NCI-H1417 treated with DMSO at 0.1 percent for 48 hours (cell line): ENCODE measurements around the gene STX3.
"Not testable (repeated sequence)": the region's sequence is repeated elsewhere in the genome, so short reads cannot be mapped to it uniquely, and the experiment has no call there.

Source experiments
- DNase-seq: peaks from one replicate; lab custom pipeline; 2025; lab: John Stamatoyannopoulos, UW

STX3 gene

DNA sequence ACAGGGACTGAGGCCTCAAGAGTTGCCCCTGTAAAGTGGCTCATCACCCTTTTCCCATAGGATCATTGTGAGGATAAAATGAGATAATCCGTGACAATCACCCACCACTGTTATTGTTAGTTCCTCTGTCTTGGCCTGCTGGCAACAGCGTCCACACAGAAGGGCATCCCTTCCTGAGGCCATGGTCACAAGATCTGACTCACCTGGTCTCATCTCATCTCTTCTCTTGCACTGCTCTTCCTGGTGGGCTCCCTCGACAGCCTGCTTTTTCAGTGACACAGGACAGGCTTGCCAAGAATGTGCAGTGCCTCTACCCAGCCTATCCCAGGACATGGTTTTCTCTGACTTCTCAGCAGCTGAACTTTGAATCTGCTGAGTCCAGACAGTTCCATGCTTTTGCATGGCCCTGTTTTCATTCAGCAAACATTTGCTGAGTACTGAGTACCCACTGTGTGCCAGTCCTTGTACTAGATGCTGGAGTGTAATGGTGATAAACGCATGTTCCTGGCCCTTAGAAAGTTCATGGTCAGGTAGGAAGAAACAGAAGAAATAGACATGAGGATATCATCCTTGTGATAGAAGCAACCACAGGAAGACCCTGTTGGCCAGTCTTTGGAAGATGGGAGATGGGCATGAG is 3.3 kb downstream of the STX3 start:
- no peak for DNase-seq

DNA sequence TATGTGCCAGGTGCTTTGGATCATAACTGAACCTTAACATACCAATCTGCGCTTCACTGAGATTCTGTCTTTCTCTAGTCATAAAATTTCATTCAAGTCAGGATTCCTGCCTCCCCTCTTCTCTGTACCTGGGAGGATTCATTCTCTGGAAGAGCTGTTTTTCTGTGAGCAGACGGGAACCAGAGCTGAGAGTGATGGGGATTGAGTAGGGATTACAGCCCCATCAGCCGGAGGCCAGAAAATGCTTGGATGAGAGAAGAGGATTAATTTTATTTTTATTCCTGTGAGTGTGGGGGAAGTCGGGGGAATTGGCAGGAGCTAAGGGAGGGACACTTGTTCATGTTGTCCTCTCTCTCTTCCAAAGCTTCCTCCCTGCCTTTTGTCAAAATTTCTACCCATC is 4.7 kb downstream of the STX3 start:
- DNase-seq, result no peak

DNA sequence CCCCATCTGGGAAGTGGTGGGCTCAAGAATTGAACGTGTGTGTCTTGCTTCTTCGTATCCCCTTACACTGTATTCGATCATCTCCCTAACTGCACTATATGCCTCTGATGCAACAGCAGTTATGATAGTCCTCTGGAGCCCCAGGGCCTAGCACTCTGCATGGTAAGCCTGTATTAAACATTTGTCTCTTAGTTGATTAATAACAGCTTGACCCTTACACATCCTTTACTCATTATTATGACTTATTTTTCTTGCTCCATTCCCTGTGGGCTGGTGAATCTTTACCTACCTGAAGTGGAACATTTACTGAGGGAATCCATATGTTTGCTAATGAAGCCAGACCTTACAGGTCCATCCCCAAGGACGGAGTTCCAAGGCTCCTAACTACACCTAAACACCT is 5.6 kb downstream of the STX3 start:
- DNase-seq, result no peak

DNA sequence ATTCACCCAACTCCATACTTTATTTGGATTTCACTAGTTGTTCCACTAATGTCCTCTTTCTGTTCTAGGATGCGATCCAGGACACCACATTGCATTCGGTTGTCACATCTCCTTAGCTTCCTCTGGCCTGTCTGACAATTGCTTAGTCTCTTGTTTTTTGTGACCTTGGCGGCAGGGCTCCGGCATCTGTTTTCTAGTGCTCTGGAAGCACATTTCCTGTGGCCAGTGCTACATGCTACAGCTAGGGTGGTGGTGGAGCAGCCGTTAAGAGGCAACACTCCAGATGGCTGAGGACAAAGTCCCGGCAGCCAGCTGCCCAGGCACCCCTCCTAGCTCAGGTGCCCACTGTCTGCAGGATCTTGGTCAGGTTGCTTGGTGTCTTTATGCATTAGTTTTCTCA is 6.8 kb downstream of the STX3 start:
- DNase-seq, result no peak

- no peak for DNase-seq
Observed at GRCh38 chr11:59765068-59765735, 10.0 kb downstream of the STX3 start.

- no peak for DNase-seq
Observed at GRCh38 chr11:59766542-59767224, 11.5 kb downstream of the STX3 start.

GRCh38 chr11:59767225-59767611 is 12.0 kb downstream of the STX3 start:
- DNase-seq, result no peak

GRCh38 chr11:59769111-59769510 is 13.9 kb downstream of the STX3 start:
- no peak for DNase-seq

- no peak for DNase-seq
Observed at GRCh38 chr11:59769828-59770227, 14.7 kb downstream of the STX3 start.

GRCh38 chr11:59770319-59770718 is 15.1 kb downstream of the STX3 start:
- DNase-seq, result no peak

- no peak for DNase-seq
Observed at GRCh38 chr11:59770869-59771268, 15.7 kb downstream of the STX3 start.

DNA sequence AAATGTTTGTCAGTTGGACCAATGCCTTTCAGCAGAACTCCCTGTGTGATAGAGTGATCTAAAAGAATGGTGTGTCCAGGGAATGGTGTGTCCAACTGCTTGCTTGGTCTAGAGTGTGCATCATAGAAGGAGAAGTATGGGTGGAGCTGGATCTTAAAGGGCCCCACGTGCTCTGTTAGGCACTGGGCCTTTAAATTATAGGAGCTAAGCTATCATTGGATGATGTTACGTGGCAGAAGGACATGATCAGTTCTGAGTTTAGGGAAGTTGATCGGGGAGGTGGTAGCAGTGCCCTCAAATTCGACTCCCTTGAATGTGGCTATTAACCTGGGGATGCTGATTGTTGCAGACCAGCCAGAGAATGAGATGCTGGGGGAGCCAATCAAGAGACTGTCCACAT is 16.4 kb downstream of the STX3 start:
- no peak for DNase-seq

- DNase-seq, result no peak
Observed at GRCh38 chr11:59773083-59773440, 17.9 kb downstream of the STX3 start.

DNA sequence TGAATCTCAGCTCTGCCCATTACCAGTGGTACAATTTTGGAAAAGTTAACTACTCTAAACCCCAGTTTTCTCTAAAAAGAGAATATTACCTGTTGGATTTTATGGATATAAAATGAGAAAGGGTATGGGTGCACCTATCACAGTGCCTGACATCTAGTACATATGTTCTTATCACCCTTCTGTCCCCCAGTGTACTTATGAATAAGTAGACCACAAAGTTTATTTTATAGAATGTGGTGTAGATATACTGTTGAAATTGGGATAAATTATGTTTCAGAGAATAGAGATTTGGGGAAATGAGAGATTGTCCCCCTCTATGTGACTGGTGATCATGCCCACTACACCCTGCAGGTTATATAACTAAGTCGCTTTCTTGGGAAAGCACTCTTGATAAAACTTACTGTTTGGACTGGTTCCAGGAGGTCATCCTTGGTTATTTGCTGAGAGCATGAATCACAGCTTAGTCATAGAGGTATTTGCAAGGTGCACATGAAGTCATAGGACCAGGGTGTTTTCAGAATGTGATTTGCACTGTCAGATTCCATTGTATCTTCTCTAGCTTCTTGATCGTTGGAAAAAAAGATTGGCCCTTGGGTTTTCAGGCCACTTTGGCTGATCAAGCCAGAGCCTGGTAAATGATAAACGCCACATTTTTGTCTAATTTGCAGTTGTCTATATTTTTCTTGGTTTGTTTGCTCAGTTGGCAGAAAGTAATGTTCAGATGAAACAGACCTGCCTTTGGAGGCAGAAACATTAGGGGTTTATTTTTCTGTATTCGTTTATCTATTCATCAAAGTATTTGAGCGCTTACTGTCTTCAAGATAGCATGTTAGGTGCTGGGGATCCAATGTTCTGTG is 21.3 kb downstream of the STX3 start:
- no peak for DNase-seq

- no peak for DNase-seq
Observed at GRCh38 chr11:59777104-59777503, 21.9 kb downstream of the STX3 start.

DNA sequence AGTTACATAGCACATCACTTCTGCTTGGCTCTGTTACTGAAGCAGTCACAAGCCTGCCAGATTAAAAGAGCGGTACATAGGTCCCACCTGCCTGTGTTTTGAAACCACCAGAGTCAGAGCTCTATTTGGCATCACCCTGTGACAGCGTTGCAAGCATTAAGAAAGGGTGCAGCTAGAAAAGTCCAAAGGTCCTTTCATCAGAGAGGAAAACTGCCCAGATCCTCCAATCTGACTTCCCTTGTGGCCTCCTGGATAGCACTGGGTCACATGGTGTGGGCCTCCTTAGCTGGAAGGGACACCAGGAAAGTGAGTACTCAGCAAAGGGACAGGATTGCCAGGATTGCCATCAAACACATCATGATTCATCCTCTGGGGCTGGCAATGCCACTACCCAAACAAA is 22.9 kb downstream of the STX3 start:
- no peak for DNase-seq

DNA sequence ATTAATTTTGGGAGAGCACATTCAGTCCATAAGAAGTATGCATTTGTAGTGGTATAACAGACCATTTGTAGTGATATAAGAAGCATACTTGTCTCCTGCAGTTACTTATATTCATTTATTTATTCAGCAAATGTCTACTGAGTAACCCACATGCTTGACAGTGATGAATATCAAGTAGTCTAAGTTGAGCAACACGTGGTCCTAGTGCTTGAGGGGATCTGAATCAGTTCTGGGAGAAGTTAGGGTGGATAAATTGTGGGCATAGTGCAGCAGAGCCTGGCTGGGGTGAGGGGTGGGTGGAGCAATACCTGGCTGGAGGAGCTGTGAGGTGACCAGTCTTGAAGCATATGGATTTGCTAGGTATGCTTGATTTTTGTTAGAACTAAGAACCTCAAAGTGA is 24.3 kb downstream of the STX3 start:
- DNase-seq, result no peak

DNA sequence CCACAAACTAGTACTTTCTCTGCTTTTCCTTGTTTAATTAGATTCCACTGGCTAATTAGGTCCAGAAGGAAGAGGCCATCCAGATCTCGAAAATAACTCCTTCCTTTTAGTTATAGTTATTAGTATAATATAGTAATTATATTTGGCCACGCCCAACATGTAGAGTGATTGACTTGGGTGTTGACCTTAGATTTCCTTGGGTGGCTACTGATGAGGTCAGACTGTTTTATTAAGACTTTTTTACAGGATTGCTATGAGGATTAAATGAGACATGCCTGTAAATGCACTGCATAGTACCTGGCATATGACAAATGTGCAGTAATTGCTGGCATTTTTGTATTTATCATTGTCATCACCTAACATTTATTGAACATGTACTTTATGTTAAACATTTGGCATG is 26.9 kb downstream of the STX3 start:
- DNase-seq, result no peak

DNA sequence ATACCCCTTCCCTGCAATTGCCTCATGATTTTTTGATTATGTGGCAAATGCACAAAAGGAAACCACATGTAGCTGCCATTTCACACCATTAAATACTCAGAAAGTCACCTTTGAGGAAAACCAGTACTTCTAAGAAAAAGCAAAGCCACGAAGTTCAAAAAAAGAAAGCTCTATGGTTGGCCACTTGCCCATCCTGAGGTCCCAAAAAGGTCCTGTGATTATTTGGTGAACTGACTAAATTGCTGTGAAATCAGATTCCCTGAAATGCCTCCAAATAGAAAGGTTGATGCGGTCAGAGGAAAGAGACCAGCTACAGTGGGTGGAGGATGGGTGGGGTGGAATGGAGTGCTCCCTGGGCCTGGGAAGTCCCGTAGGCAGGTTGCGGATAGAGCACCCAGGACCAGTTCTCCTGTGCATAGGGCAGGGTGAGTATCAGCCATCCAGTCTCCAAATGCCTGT is 28.5 kb downstream of the STX3 start:
- DNase-seq, result no peak

GRCh38 chr11:59784441-59784840 is 29.3 kb downstream of the STX3 start:
- not testable (repeated sequence) for DNase-seq

- no peak for DNase-seq
Observed at GRCh38 chr11:59785818-59786217, 30.6 kb downstream of the STX3 start.

- no peak for DNase-seq
Observed at GRCh38 chr11:59787255-59787588, 32.0 kb downstream of the STX3 start.

GRCh38 chr11:59787816-59788215 is 32.6 kb downstream of the STX3 start:
- DNase-seq, result no peak
